Hepatocyte (in vitro differentiated cells): ENCODE data around the gene RGS3.

Experiments used
- EZH2 ChIP-seq: fragments of 200-600 bp; sonication (generic); IDR thresholded peaks from 2 replicates; pipeline ENCODE4 v1.6.1; 2016; ENCODE audit warnings: antibody characterized with exemption, mild to moderate bottlenecking, borderline replicate concordance
- TF ChIP-seq, protein P1 (sequence below): fragments of 200-600 bp; sonication (generic); IDR thresholded peaks from 2 replicates; pipeline ENCODE4 v1.5.1; 2016; ENCODE audit warnings: antibody characterized with exemption, mild to moderate bottlenecking; ENCODE audit not compliant: poor library complexity

DNA sequence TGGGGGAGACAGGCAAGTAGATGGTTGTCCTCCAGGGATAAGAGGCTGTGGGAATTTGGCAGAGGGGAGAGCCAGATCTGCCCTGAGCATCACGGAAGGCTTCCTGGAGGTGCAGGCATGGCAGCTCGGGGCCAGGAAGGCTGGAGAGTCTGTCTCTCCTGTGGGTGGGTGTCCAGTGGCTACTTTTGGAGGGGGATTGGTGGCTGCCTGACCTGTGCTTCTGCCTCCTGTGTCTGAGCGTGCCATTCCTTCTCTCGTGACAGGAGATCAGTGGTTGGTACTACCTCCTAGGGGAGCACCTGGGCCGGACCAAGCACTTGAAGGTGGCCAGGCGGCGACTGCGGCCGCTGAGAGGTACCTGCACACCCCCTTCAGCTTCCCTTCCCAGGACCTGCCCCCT is 33.5 kb downstream of the RGS3 start:
- TF ChIP-seq EZH2, result no peak
- TF ChIP-seq, protein P1, sequence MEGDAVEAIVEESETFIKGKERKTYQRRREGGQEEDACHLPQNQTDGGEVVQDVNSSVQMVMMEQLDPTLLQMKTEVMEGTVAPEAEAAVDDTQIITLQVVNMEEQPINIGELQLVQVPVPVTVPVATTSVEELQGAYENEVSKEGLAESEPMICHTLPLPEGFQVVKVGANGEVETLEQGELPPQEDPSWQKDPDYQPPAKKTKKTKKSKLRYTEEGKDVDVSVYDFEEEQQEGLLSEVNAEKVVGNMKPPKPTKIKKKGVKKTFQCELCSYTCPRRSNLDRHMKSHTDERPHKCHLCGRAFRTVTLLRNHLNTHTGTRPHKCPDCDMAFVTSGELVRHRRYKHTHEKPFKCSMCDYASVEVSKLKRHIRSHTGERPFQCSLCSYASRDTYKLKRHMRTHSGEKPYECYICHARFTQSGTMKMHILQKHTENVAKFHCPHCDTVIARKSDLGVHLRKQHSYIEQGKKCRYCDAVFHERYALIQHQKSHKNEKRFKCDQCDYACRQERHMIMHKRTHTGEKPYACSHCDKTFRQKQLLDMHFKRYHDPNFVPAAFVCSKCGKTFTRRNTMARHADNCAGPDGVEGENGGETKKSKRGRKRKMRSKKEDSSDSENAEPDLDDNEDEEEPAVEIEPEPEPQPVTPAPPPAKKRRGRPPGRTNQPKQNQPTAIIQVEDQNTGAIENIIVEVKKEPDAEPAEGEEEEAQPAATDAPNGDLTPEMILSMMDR, result no peak
